OCI-LY1 (cell line): Measurements from ENCODE around the gene PTPN4.

Experiments used
- EZH2 ChIP-seq: fragments of 200-600 bp; sonication (generic), shearing (Covaris generic); IDR thresholded peaks from 2 replicates; pipeline ENCODE4 v1.8.0; 2017; ENCODE audit warnings: borderline replicate concordance, mixed run types, mild to moderate bottlenecking, antibody characterized with exemption, low read length, moderate library complexity, mixed read lengths
- TF ChIP-seq, protein P1 (sequence below): fragments of 200-600 bp; sonication (generic), shearing (Covaris generic); IDR thresholded peaks from 2 replicates; pipeline ENCODE4 v1.5.1; 2017; ENCODE audit warnings: mild to moderate bottlenecking, antibody characterized with exemption, low read length, moderate library complexity, mixed read lengths

DNA sequence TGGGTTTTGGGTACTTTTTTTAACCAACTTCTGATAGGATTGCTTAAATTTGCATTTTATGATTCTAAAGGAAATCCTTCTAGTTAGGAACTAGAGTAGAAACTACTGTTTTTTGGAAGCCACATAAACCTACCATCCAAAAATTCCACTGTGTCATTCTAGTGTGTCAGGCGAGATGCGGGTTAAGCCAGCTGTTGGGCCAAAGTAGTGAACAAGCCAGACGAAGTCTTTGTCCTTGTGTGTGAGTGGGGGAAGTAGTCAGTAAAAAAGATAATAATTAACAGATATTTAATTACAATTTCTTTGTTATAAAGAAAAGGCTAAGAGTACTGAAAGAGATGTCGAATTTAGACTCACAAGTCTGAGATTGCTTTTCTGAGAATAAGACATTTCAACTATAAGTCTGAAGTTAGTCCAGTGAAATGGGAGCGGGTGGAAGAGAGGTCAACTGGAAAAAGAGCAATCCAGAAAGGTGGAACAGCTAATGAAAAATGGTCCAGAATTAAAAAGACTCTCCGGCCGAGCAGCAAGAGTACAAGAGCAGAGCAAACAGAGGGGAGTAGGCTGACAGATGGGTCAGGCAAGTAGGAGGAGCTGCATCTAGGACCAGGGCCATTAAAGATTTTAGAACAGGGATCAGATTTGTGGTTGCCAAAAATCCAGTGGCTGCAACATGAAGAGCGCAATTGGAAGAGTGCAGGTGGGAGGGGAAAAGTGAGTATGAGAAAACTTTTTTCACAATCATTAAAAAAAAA is 254.7 kb downstream of the PTPN4 start:
- TF ChIP-seq, protein P1, sequence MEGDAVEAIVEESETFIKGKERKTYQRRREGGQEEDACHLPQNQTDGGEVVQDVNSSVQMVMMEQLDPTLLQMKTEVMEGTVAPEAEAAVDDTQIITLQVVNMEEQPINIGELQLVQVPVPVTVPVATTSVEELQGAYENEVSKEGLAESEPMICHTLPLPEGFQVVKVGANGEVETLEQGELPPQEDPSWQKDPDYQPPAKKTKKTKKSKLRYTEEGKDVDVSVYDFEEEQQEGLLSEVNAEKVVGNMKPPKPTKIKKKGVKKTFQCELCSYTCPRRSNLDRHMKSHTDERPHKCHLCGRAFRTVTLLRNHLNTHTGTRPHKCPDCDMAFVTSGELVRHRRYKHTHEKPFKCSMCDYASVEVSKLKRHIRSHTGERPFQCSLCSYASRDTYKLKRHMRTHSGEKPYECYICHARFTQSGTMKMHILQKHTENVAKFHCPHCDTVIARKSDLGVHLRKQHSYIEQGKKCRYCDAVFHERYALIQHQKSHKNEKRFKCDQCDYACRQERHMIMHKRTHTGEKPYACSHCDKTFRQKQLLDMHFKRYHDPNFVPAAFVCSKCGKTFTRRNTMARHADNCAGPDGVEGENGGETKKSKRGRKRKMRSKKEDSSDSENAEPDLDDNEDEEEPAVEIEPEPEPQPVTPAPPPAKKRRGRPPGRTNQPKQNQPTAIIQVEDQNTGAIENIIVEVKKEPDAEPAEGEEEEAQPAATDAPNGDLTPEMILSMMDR = no peak
- no peak for TF ChIP-seq EZH2
